Measurements from ENCODE around the gene ZNF674. TPM values are rescaled to one million over a fixed set of nuclear protein-coding genes. Genes with fewer than 3 reads are reported as not detected.

ZNF674 gene
- total RNA-seq, 6 experiments from 2014 or later, result 5.1 to 7.1 (median 6.5) TPM

GRCh38 chrX:46584736-46585135 lies 39.5 kb upstream of the ZNF674 start:
- no peaks in the 10 kb centered on the region for H3K9me3 Mint-ChIP-seq
- no peaks in the 10 kb centered on the region for H3K36me3 Mint-ChIP-seq (ENCODE audit: low read depth)
- no peaks in the 10 kb centered on the region for H3K27me3 Mint-ChIP-seq (ENCODE audit: insufficient read depth)
- no peak for DNase-seq
- H3K4me3 Mint-ChIP-seq, result 0 out of 2 replicates have a peak overlapping the region, but pooled peaks have one; percentile 60
- no peak for TF ChIP-seq CTCF (IDR thresholded peaks at IDR 0.05)
- H3K4me1 Mint-ChIP-seq (ENCODE audit: low read depth), result peaks cover 67% of the 10 kb centered on the region
- H3K27ac Mint-ChIP-seq, result peak overlapping the region; percentile 41; the same call in 1 of the 2 replicates

GRCh38 chrX:46582966-46583365 lies 37.7 kb upstream of the ZNF674 start:
- Mint-ChIP-seq H3K4me3 (peak overlapping the region; percentile 84), H3K27me3 (ENCODE audit: insufficient read depth) (no peaks in the 10 kb centered on the region), H3K4me1 (ENCODE audit: low read depth) (peaks cover 55% of the 10 kb centered on the region), H3K36me3 (ENCODE audit: low read depth) (peaks cover 4% of the 10 kb centered on the region; the same call in 1 of the 2 replicates), H3K9me3 (no peaks in the 10 kb centered on the region), H3K27ac (peak overlapping the region; percentile 94)
- DNase-seq, result peak; percentile 89
- TF ChIP-seq CTCF (IDR thresholded peaks at IDR 0.05), result no peak

GRCh38 chrX:46582325-46582724 lies 37.1 kb upstream of the ZNF674 start:
- peak; percentile 39 for DNase-seq
- TF ChIP-seq CTCF (IDR thresholded peaks at IDR 0.05), result no peak
- H3K36me3 Mint-ChIP-seq (ENCODE audit: low read depth), result peaks cover 6% of the 10 kb centered on the region; the same call in 1 of the 2 replicates
- peaks cover 55% of the 10 kb centered on the region for H3K4me1 Mint-ChIP-seq (ENCODE audit: low read depth)
- peak overlapping the region; percentile 84 for H3K4me3 Mint-ChIP-seq
- H3K9me3 Mint-ChIP-seq, result no peaks in the 10 kb centered on the region
- no peaks in the 10 kb centered on the region for H3K27me3 Mint-ChIP-seq (ENCODE audit: insufficient read depth)
- peak overlapping the region; percentile 94 for H3K27ac Mint-ChIP-seq

GRCh38 chrX:46580613-46581012 lies 35.4 kb upstream of the ZNF674 start:
- Mint-ChIP-seq H3K27me3 (ENCODE audit: insufficient read depth) (no peaks in the 10 kb centered on the region), H3K4me3 (no peak overlapping the region), H3K9me3 (no peaks in the 10 kb centered on the region), H3K36me3 (ENCODE audit: low read depth) (peaks cover 6% of the 10 kb centered on the region; the same call in 1 of the 2 replicates), H3K27ac (no peak overlapping the region), H3K4me1 (ENCODE audit: low read depth) (peaks cover 56% of the 10 kb centered on the region)
- no peak for DNase-seq
- TF ChIP-seq CTCF (IDR thresholded peaks at IDR 0.05), result no peak

- Mint-ChIP-seq H3K27me3 (ENCODE audit: insufficient read depth) (no peaks in the 10 kb centered on the region), H3K27ac (peak overlapping the region; percentile 13; the same call in 1 of the 2 replicates), H3K4me3 (no peak overlapping the region), H3K9me3 (no peaks in the 10 kb centered on the region), H3K36me3 (ENCODE audit: low read depth) (peaks cover 6% of the 10 kb centered on the region; the same call in 1 of the 2 replicates), H3K4me1 (ENCODE audit: low read depth) (peaks cover 49% of the 10 kb centered on the region)
- DNase-seq, result no peak
- TF ChIP-seq CTCF (IDR thresholded peaks at IDR 0.05), result no peak
Measured at GRCh38 chrX:46579250-46579649, 34.0 kb upstream of the ZNF674 start.
